Measurements from ENCODE around the gene RHBDL1. TPM values are rescaled to one million over a fixed set of nuclear protein-coding genes. Genes with fewer than 3 reads are reported as not detected.

The RHBDL1 gene
- total RNA-seq, 1 experiment from 2014 or later, result 12.7 TPM

GRCh38 chr16:678209-678857 lies 2.9 kb downstream of the RHBDL1 start:
- H3K9ac ChIP-seq (ENCODE audit: low read length), result no peak overlapping the region
- intact Hi-C loops (cut with micrococcal nuclease), result no loop called here
- no TSS peak for BruUV-seq (replicated peaks)

GRCh38 chr16:678858-679813 lies 3.7 kb downstream of the RHBDL1 start:
- no peaks in the 10 kb centered on the region for H4K20me1 ChIP-seq (ENCODE audit: insufficient read depth)
- H3K36me3 ChIP-seq (ENCODE audit: control insufficient read depth in 1 of 2, insufficient read depth in 2 of 2, low read length in 2 of 2), result peaks cover 0 to 26% of the 10 kb centered on the region in 2 experiments; a peak in 2 of 4 replicates
- H3K4me2 ChIP-seq (ENCODE audit: low read length), result peak overlapping the region; percentile 71
- H3K4me3 ChIP-seq (replicated peaks in 1 of 2; ENCODE audit: low read depth in 1 of 2, low read length in 2 of 2), result peak overlapping the region; percentile 40 to 52
- ChIA-PET CTCF (interaction anchor here (1.0 kb wide), 1 partner anchor 30 kb away, joined by 5 read pairs; the partner anchor contains the start of gene WDR90), POLR2A (interaction anchor here (0.6 kb wide), 1 partner anchor 142 kb away, joined by 4 read pairs; no protein-coding TSS in a partner anchor), RAD21 (ENCODE audit: low non-redundant PET in 1 of 2, low total read pairs in 2 of 2, uncharacterized antibody in 2 of 2, unreplicated experiment in 2 of 2) (no interaction called here)
- peaks cover 11 to 36% of the 10 kb centered on the region in 2 experiments for H3K4me1 ChIP-seq (ENCODE audit: control insufficient read depth in 1 of 2, insufficient read depth in 2 of 2, low read length in 2 of 2)
- ATAC-seq, result peak; percentile 26
- no TSS peak for BruUV-seq (replicated peaks)
- H3K9me2 ChIP-seq (ENCODE audit: insufficient read depth), result no peaks in the 10 kb centered on the region
- H2AFZ ChIP-seq (ENCODE audit: low read depth, low read length, poor library complexity, severe bottlenecking), result no peak overlapping the region
- H3K27ac ChIP-seq (ENCODE audit: low read depth, low read length), result peak overlapping the region; percentile 75
- intact Hi-C loops (cut with micrococcal nuclease), result no loop called here
- H3K79me2 ChIP-seq (ENCODE audit: insufficient read depth, low read length), result peaks cover 35% of the 10 kb centered on the region
- H3K9me3 ChIP-seq (ENCODE audit: control insufficient read depth in 1 of 2, insufficient read depth in 1 of 2, low read depth in 1 of 2, low read length in 2 of 2), result no peaks in the 10 kb centered on the region
- peak overlapping the region; percentile 48; the same call in 1 of the 2 replicates for H3K9ac ChIP-seq (ENCODE audit: low read length)
- TF ChIP-seq POLR2AphosphoS5 (IDR thresholded peaks at IDR 0.05; ENCODE audit: low read depth, low read length), result peak; percentile 41; the same call in 1 of the 2 replicates
- TF ChIP-seq JUND (IDR thresholded peaks at IDR 0.05), result no peak
- no peaks in the 10 kb centered on the region for H3K27me3 ChIP-seq (ENCODE audit: insufficient read depth, low read length)
- DNase-seq (ENCODE audit: low read depth, low spot score), result no peak

More at GRCh38 chr16:678209-678857, 2.9 kb downstream of the RHBDL1 start:
- DNase-seq (ENCODE audit: low read depth, low spot score), result no peak
- Histone ChIP-seq H4K20me1 (ENCODE audit: insufficient read depth) (no peaks in the 10 kb centered on the region), H3K27ac (ENCODE audit: low read depth, low read length) (peak overlapping the region; percentile 75; the same call in 1 of the 2 replicates), H2AFZ (ENCODE audit: low read depth, low read length, poor library complexity, severe bottlenecking) (no peak overlapping the region), H3K4me1 (ENCODE audit: control insufficient read depth in 1 of 2, insufficient read depth in 2 of 2, low read length in 2 of 2) (peaks cover 11 to 35% of the 10 kb centered on the region in 2 experiments), H3K36me3 (ENCODE audit: control insufficient read depth in 1 of 2, insufficient read depth in 2 of 2, low read length in 2 of 2) (peaks cover 0 to 24% of the 10 kb centered on the region in 2 experiments; a peak in 2 of 4 replicates), H3K27me3 (ENCODE audit: insufficient read depth, low read length) (no peaks in the 10 kb centered on the region), H3K4me3 (replicated peaks in 1 of 2; ENCODE audit: low read depth in 1 of 2, low read length in 2 of 2) (no peak overlapping the region), H3K79me2 (ENCODE audit: insufficient read depth, low read length) (peaks cover 29% of the 10 kb centered on the region), H3K9me3 (ENCODE audit: control insufficient read depth in 1 of 2, insufficient read depth in 1 of 2, low read depth in 1 of 2, low read length in 2 of 2) (no peaks in the 10 kb centered on the region), H3K9me2 (ENCODE audit: insufficient read depth) (no peaks in the 10 kb centered on the region), H3K4me2 (ENCODE audit: low read length) (no peak overlapping the region)
- TF ChIP-seq CBX3 (IDR thresholded peaks at IDR 0.05; ENCODE audit: low read depth) (no peak), JUND (IDR thresholded peaks at IDR 0.05) (no peak), POLR2AphosphoS5 (IDR thresholded peaks at IDR 0.05; ENCODE audit: low read depth, low read length) (no peak), SP1 (IDR thresholded peaks at IDR 0.05; ENCODE audit: low read depth) (no peak)
- POLR2A ChIA-PET, result interaction anchor here (0.6 kb wide), 1 partner anchor 143 kb away, joined by 4 read pairs; no protein-coding TSS in a partner anchor
- RAD21 ChIA-PET (ENCODE audit: low non-redundant PET in 1 of 2, low total read pairs in 2 of 2, uncharacterized antibody in 2 of 2, unreplicated experiment in 2 of 2), result no interaction called here
- CTCF ChIA-PET, result interaction anchor here (1.0 kb wide), 1 partner anchor 30 kb away, joined by 5 read pairs; the partner anchor contains the start of gene WDR90
- ATAC-seq, result no peak

Data from HCT116 (cell line).